Measurements from ENCODE around the gene COL4A2.

The COL4A2 gene

DNA sequence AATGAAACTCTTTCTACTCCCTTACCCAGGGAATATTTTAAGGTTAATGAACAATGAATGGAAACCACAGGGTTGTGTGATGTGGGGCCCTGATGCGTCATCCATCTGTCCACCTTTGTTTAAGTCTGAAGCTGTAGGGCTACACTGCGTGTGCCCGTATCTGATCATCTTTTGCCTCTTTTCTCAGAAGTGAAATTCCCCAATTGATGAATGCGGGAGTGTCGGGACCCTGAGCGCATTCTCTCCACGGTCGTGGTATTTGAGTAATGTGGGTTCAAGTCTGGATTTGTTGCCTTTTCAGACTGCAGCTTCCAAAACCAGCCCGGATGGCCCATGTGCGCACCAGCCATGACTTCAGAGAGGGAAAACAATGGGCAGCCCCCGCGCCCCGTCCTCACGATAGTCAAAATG lies 112.3 kb downstream of the COL4A2 start:
- no peak for DNase-seq (ENCODE audit: low spot score)

DNA sequence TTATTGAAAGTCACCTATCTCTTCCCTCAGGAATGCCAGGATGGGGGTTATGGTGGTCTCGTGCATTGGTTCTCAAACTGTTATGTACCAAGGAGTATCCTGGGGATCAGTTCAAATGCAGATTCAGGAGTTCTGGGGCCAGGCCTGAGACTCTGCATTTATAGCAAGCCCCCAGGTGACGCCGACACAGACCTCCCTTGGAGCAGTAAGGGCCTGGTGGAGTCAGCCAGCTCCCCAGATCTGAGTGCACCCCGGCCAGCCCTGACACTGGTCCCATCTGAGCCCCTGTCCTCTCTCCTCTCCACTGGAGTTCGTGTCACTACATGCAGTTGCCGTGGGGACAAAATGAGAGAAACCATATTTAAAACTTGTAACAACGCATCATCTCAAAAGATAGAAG lies 112.9 kb downstream of the COL4A2 start:
- no peak for DNase-seq (ENCODE audit: low spot score)

DNA sequence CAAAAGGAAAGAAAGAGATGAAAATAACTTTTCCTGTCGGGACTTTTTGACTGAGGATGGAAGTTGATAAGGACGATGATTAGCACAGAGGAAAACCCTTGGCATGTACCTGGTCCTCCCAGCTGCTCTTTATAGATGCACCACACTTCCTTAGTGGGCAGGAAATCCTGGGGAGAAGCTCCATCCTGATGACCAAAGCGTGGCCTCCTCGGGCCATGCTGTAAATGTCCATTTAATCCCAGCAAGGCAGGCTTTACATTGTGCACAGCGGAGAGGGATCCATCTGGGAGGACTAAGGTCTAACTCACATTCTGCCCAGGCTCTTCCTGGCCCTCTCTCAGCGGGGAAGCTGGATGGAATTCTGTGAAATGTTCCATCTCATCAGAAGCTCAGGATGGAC lies 113.5 kb downstream of the COL4A2 start:
- no peak for DNase-seq (ENCODE audit: low spot score)

DNA sequence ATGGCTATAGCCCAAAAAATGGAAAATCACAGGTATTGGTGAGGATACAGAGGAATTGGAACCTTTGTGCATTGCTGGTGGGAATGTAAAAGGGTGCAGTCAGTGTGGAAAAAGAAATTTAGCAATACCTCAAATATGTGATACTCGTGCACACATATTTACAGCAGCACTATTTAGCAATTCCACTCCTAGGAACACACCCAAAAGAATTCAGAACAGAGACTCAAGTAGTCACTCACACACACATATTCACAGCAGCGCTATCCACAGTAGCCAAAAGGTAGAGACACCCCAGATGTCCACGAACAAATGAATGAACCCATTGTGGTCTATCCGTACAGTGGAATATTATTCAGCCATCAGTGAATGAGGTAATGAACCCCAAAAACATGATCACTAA lies 114.0 kb downstream of the COL4A2 start:
- DNase-seq (ENCODE audit: low spot score), result no peak

DNA sequence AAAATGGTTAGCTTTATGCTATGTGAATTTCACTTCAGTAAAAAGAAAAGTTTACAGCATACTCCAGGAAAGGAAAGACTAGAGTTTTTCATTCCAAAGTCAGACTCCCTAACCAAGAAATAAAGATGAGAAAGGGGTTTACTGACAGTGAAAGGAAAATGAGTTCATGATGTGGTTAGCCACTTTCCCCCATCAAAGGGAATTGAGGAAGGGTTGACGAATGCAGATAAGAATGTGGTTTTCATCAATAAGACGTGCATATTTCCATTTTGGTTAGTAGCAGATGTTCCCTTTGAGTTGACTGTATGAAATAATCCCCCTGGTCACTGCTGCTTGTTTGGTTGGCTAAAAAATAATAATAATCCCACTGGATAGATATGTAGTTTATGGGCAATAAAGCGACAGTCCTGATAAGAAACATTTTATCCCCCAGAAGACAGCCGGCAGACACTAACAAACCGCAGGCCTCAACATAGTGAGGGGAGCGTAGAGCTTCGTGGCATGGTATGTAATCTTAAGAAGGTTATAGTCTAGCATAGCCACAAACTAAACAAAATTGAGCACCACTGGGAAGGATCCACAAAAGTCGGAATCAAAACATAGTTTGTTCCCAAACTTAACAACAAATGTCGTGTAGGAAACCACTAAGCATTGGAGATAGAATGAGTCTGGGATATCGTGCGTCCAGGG lies 114.8 kb downstream of the COL4A2 start:
- no peak for DNase-seq (ENCODE audit: low spot score)

DNA sequence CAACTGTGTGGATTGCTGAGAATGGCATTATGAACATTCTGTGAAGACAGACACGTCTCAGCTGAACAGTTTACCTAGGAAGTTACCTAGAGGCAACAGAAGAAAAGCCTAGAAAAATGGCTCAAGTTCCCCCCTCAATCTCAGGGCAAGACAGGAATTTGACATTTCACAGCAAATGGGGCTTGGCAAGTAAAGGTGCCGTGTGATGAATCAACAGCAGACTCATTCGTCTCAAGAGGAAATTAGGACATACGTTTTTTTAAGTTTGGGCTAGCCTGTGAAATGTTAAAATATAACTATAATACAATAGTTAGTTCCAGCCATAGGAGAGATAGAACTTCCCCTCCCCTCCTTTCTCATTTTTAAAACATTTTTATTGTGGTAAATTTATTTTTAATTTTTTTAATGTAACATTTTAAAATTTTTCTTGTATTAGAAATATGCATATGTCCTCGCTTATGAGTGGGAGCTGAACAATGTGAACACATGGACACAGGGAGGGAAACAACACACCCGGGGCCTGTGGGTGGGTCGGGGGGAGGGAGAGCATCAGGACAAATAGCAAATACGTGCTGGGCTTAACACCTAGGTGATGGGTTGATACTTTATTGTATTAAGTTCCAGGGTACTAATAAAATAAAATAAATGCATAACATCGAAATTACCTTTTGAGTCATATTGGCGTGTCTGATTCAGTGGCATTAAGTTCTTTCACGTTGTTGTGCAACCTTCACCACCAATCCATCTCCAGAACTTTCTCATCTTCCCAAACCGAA lies 116.0 kb downstream of the COL4A2 start:
- no peak for DNase-seq (ENCODE audit: low spot score)

DNA sequence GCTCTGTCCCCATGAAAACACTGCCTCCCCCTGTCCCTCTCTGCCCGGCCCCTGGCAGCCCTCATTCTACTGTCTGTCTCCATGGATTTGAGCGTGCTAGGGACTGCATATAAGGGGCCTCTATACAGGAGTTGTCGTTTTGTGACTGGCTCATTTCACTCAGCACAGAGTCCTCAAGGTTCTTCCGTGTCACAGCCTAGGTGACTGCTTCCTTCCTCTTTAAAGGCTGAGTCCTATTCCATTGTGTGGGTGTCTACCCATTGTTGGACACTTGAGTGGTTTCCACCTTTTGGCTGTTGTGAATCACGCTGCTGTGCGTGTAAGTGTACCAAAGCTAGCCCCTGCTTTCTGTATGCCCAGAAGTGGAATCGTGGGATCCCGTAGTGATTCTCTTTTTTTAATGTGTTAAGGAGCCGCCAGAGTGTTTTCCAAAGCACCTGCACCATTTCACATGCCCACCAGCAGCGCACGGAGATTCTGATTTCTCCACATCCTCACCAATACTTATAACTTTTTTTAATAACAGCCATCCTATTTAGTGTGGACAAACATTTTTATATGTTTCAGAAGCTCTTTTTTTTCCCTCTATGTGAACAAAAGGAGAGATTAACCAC lies 116.7 kb downstream of the COL4A2 start:
- no peak for DNase-seq (ENCODE audit: low spot score)

DNA sequence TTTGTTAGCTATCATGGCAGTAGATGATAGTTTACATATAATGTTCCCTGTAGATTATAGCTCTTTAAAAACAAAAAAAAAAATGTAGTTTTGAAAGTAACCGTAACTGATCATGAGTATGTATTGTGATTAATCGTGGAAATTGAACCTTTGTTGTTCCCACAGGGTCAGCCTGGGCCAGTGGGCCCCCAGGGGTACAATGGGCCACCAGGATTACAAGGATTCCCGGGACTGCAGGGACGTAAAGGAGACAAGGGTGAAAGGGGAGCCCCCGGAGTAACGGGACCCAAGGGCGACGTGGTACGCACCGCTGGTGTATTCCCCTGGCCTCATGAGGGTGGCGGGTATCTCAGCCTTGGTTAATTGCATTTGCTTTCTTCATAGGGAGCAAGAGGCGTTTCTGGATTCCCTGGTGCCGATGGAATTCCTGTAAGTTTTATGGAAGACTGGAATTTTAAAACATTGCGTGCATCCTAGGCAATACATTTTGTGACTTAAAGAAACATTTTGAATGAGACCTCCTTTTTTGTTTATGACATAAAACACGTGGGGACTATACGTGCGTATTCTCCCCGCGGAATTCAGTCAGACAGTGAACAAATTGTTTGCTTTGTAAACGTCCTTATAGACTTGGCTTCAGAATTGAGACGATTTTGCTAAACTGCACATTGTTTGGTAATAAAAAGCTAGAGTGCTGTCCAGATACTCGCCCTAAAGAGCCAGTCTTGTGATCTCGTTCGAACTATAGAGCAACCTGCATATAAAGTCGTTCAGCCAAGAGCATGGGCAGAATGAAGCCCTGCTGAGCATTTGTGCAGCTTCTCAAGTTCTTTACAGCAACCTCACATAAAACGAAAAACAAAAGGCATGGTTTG lies 117.7 kb downstream of the COL4A2 start:
- DNase-seq (ENCODE audit: low spot score), result no peak

DNA sequence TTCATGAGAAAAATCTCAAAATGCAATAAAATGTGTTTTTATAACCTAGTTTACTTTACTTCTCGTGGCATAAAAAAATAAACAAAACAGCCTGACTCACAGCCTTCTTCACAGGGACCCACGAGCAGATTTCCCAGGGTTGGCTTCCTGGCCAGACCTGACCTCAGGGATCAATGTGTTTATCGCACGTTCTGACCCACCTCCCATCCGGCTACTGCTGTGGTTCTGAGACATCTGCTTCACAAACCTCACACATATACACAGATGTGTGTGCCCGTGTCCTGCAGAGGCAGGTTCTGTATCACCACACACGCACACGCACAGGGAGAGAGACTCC lies 118.3 kb downstream of the COL4A2 start:
- DNase-seq (ENCODE audit: low spot score), result no peak

DNA sequence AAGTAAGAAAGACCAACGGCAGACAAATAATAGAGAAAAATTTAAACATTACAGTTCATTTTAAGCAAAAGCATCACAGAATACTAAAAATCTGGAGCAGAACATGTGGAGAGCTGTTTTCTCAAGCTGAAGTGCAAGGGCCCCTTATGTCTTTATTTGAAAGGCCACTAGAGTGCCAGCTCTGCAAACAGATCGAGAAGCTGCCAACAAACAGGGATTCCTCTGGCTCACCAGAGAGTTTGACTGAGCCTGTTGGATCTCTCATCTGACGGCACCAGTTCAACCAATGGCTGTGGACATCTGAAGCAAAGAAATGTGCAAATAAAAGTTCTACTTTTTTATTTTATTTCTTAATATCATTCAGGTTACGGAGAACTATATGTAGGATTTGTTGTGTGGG lies 119.7 kb downstream of the COL4A2 start:
- no peak for DNase-seq (ENCODE audit: low spot score)

DNA sequence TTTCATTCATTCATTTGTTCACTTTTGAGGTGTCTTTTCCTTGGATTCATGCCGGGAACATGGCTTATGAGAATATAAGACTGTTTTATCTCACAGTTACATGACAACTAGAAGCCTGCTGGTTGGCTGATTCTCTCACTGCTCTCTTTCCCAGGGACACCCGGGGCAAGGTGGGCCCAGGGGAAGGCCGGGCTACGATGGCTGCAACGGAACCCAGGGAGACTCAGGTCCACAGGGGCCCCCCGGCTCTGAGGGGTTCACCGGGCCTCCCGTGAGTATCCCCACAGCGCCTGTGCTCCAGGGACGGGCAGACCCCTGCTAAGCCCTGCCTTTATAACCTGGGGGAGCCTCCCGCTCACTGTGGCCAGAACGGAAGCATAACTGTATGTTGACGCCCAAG lies 121.2 kb downstream of the COL4A2 start:
- DNase-seq (ENCODE audit: low spot score), result no peak

DNA sequence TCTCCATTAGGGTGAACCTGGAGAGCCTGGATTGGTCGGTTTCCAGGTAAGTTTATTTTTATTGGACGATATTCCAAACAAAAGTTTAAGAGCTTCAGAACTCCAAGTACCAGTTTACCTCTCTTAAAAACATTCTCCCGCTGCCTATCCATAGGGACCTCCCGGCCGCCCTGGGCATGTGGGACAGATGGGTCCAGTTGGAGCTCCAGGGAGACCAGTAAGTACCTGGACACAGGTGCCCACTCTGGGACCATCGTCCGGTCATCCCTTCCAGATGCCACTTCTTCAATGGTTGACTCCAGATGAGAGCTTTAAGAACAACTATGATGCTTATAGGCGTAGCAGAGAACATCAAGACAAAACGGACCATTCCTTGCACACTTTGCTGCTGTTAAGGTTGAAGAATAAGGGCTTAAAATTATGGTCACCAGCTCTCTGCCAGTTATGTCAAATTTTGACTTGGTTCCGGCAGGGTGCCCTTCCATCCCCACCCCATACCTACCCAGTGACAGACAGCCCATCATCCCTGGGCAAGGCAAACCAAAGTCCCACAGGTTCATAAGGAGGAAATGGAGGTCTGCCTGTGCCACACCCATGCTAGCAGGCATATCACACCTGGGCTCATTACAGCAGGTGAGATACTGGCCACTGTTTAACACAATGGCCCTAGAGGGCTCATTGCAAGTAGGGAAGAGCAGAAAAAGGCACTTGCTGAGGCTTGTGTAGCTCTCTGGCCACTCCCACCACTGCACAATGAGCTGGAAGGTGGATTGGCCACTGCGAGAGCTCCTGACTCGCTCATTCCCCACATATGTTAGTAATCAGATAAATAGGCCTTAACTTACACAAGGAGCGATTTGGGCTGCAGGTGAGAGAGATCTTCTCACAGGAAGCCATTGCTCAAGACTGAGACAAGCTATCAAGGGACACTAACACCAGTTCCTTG lies 123.6 kb downstream of the COL4A2 start:
- DNase-seq (ENCODE audit: low spot score), result no peak

DNA sequence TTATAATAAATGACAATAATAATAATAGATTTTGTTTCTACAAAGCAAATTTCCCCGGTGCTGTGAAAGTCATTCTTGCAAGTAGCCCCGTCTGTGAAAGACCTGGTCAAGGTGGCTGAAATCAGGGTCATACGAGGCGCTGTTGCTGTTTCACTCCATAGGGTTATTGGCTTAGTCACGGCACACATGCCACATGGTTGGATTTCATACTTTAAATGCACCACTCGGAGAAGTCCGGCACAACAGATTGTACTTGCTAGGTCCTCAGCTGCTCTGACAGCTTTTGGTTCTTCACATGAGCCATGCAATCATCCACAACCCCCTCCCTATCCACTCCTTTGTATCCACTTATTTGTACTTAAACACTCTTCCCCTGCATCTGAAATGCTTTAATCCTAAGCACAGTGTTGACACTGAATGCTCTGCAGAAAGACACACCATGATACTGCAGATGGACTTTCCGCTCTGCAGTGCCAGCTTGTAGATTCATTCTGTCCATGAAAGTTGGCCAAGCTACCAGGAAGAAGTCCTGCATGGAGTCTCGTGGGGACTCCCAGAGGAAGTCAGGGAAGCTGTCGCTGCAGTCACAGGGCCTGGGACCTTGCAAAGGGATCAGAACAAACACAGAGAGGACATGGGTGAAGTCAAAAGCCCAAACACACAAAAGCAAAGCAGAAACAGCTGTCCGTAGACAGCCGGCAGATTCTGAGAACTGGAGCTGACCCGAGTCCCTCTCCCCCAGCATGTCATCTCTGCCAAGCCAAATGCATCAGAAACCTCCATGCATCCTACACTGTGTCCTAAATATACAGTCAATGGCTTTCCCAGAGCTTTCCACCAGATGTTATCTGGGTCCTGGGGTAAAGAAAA lies 124.6 kb downstream of the COL4A2 start:
- no peak for DNase-seq (ENCODE audit: low spot score)

DNA sequence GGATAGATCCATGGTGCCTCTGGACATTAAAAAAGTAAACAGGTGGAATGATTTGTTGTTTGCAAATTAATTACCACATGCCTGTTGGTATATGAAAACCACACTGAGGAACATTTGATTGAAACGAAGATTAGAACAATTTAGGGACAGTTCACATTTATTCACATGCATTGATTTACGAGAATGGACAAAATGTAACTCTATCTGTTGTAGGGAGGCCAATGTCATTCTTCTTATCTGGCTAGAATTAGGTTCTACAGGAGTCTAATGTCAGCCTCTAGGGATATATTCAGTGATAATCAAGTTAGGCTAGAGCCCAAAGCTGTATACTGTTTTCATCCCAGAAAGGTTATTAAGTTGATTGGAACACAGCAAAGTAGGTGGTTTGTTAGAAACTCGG lies 125.4 kb downstream of the COL4A2 start:
- no peak for DNase-seq (ENCODE audit: low spot score)

DNA sequence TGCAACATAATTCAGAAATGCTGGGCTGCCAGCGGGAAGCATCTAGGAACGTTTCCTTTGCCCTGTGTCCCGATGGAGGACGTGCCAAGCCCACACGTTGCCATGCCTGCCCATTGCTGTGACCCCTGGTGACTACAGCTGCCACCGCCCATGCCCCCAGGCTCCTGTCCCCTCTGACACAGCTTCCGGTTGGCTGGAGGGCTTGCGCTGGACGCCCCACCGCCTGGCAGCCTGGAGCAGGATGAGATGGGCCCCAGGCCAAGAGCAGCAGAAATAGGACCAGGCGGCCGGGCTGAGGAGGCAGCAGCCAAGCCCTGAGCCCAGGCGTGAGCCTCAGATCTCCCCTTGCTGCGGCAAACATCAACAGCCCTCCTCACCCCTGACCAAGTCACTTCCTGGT lies 125.9 kb downstream of the COL4A2 start:
- DNase-seq (ENCODE audit: low spot score), result no peak

DNA sequence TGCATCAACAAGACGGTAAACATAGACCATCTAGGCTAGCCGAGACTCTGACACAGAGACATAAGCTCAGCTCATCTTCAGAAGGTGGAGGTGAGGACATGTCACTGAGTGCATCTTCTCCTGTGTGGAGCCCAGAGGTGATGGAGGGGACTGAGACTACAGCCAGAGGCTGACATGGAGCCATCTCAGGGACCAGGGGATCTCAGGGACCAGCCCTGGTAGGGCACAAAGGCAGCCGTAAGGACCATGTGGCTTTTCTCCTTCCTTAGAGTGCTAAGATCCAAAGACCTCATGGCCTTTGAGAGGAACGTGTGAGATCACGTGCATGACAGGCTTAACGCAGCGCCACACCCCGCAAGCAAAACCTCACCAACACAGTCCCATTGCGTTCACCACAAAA lies 127.5 kb downstream of the COL4A2 start:
- DNase-seq (ENCODE audit: low spot score), result no peak

DNA sequence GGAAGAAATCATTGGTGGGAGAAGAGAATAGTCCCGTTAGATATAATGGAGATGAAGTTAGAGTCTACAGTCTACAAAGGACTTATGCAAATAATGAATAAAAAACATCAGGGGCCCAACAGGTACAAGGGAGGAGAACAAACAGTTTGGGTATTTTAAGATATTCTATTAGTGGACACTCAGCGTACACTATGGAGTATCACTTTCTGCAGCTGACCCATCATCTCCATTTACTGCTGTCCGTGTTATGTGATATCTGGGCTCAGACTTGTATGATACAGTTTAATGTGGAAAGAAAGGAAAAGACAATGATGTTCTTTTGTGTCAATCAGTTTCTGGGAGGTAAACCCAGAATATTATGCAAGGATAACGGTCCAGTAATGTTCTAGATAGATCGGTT lies 128.2 kb downstream of the COL4A2 start:
- DNase-seq (ENCODE audit: low spot score), result no peak

DNA sequence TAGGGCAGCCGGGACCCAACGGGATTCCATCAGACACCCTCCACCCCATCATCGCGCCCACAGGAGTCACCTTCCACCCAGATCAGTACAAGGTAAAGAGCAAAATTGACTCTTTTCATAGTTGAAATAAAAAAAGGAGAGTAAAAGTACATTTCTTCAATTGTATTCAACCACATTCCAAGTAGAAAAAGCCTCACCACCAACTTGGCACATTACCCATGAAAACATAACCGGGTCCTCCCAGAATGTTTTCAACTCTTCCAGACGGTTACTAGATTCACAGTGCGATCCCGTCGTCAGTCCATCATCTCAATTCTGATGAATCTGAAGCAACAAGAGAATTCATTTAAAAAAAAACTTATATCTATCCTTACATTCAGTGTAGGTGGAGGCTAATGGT lies 129.2 kb downstream of the COL4A2 start:
- DNase-seq (ENCODE audit: low spot score), result no peak

DNA sequence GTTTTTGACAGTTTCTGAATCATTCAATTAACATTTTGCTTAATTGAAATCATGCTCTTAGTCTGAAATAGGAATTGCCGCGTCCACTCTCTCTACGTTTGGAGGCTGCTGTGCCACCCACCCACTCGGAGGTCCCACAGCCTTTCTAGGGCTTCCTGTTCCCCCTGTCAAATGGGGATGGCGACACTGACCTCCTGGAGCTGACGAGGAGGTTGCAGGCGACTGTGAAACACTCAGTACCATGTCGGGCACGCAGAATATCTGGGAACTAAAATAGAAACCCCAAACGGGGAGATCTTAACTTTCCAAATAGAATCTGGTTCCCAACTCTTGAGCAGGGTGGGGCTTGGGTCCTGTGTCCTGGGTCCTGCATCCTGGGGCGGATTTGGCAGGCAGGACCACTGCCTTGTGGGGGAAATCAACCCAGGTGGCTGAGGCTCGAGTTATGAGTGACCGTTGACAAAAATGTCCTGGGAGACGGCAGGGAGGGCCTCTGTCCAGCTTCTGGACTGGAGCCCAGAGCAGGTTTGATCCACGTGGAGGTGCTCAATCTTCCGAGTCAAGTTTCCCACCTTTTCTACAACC lies 129.8 kb downstream of the COL4A2 start:
- no peak for DNase-seq (ENCODE audit: low spot score)

DNA sequence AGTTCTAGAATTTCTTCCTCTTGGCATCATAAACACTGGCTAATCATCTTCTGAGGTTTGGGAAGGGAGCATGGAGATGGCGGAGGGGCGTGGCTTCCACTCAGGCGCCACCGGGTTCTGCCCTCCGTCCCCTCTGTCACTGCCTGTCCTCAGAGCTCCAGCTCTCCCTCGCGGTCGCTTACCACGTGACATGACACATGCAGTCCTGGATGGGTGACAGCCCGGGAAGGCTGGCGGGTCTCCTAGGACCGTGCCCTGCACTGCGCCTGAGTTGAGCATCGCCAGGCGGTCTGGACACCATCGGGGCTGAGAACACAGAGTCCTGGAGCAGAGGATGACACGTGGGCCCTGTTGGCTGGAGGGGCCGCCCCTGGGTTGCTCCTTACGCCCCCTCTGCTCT lies 131.1 kb downstream of the COL4A2 start:
- no peak for DNase-seq (ENCODE audit: low spot score)
